ENCODE measurements around the gene PERCC1. TPM values are rescaled to one million over a fixed set of nuclear protein-coding genes. Genes with fewer than 3 reads are reported as not detected.

Gene PERCC1
- total RNA-seq, 1 donor from 2014 or later: 0.33 TPM

- Mint-ChIP-seq H3K4me3 (no peak overlapping the region), H3K27ac (no peak overlapping the region), H3K9me3 (no peaks in the 10 kb centered on the region), H3K4me1 (peaks cover 7% of the 10 kb centered on the region), H3K27me3 (no peaks in the 10 kb centered on the region), H3K36me3 (ENCODE audit: low read depth) (peaks cover 53% of the 10 kb centered on the region)
- ChIA-PET CTCF (no interaction called here), POLR2A (no interaction called here)
- DNase-seq: no peak
- intact Hi-C loops (cut with micrococcal nuclease): no loop called here
- no peak for ATAC-seq (ENCODE audit: low read depth)
- no peak for TF ChIP-seq CTCF (IDR thresholded peaks at IDR 0.05)
These were observed 17.7 kb downstream of the PERCC1 start for GRCh38 chr16:1448536-1449116.

GRCh38 chr16:1449201-1449788 lies 18.4 kb downstream of the PERCC1 start:
- CTCF ChIA-PET: no interaction called here
- H3K4me1 Mint-ChIP-seq: peaks cover 6% of the 10 kb centered on the region
- no peak overlapping the region for H3K4me3 Mint-ChIP-seq
- no peaks in the 10 kb centered on the region for H3K27me3 Mint-ChIP-seq
- intact Hi-C loops (cut with micrococcal nuclease): no loop called here
- no peak for DNase-seq
- ATAC-seq (ENCODE audit: low read depth): no peak
- no peak for TF ChIP-seq CTCF (IDR thresholded peaks at IDR 0.05)
- POLR2A ChIA-PET: no interaction called here
- no peaks in the 10 kb centered on the region for H3K9me3 Mint-ChIP-seq
- no peak overlapping the region for H3K27ac Mint-ChIP-seq
- H3K36me3 Mint-ChIP-seq (ENCODE audit: low read depth): peaks cover 60% of the 10 kb centered on the region

GRCh38 chr16:1450218-1450617 lies 19.3 kb downstream of the PERCC1 start:
- intact Hi-C loops (cut with micrococcal nuclease): loop anchor here (10.0 kb wide), 1 partner anchor 165 kb away; the partner anchor contains the start of genes CRAMP1 and IFT140
- H3K9me3 Mint-ChIP-seq: no peaks in the 10 kb centered on the region
- no peaks in the 10 kb centered on the region for H3K27me3 Mint-ChIP-seq
- peaks cover 68% of the 10 kb centered on the region for H3K36me3 Mint-ChIP-seq (ENCODE audit: low read depth)
- H3K4me3 Mint-ChIP-seq: no peak overlapping the region
- peaks cover 2% of the 10 kb centered on the region for H3K4me1 Mint-ChIP-seq
- no peak for DNase-seq
- CTCF ChIA-PET: no interaction called here
- TF ChIP-seq CTCF (IDR thresholded peaks at IDR 0.05): no peak
- no peak overlapping the region for H3K27ac Mint-ChIP-seq
- POLR2A ChIA-PET: no interaction called here
- ATAC-seq (ENCODE audit: low read depth): no peak

GRCh38 chr16:1450841-1451240 lies 20.0 kb downstream of the PERCC1 start:
- Mint-ChIP-seq H3K9me3 (no peaks in the 10 kb centered on the region), H3K36me3 (ENCODE audit: low read depth) (peaks cover 67% of the 10 kb centered on the region), H3K4me1 (peaks cover under 1% of the 10 kb centered on the region), H3K27me3 (no peaks in the 10 kb centered on the region), H3K4me3 (no peak overlapping the region), H3K27ac (no peak overlapping the region)
- ChIA-PET CTCF (no interaction called here), POLR2A (no interaction called here)
- no peak for TF ChIP-seq CTCF (IDR thresholded peaks at IDR 0.05)
- no peak for DNase-seq
- intact Hi-C loops (cut with micrococcal nuclease): loop anchor here (10.0 kb wide), 1 partner anchor 164 kb away; the partner anchor contains the start of genes CRAMP1 and IFT140
- no peak for ATAC-seq (ENCODE audit: low read depth)

- no peak for TF ChIP-seq CTCF (IDR thresholded peaks at IDR 0.05)
- Mint-ChIP-seq H3K4me1 (no peaks in the 10 kb centered on the region), H3K27me3 (no peaks in the 10 kb centered on the region), H3K36me3 (ENCODE audit: low read depth) (peaks cover 67% of the 10 kb centered on the region), H3K9me3 (no peaks in the 10 kb centered on the region), H3K27ac (no peak overlapping the region), H3K4me3 (no peak overlapping the region)
- no peak for ATAC-seq (ENCODE audit: low read depth)
- no peak for DNase-seq
- CTCF ChIA-PET: no interaction called here
- POLR2A ChIA-PET: no interaction called here
- intact Hi-C loops (cut with micrococcal nuclease): loop anchor here (10.0 kb wide), 1 partner anchor 163 kb away; the partner anchor contains the start of genes CRAMP1 and IFT140
These were observed 21.0 kb downstream of the PERCC1 start for GRCh38 chr16:1451702-1452392.

Measured in activated B cell treated with CpG ODN at 0.5 μM for 24 hours (primary cell).